CD14-positive monocyte (primary cell): ENCODE data around the gene SAMSN1. TPM values are rescaled to one million over a fixed set of nuclear protein-coding genes. Genes with fewer than 3 reads are reported as not detected.
A peak's percentile ranks its signal among the peaks of the same experiment; 100 is the strongest.

ENCODE experiments used
- DNase-seq, 3 donors: peaks; one replicate each; pipeline ENCODE4 v3.0.0-alpha.2; 2011 to 2022
- H2AFZ ChIP-seq: 2 replicates; pipeline ENCODE4 v1.6.0; 2012; ENCODE audit warnings: mild to moderate bottlenecking, low read depth, low read length, inconsistent platforms; ENCODE audit not compliant: insufficient read depth, poor library complexity, severe bottlenecking
- H3K27ac ChIP-seq, 2 donors: 1 replicate in 1 of 2; 2 replicates in 1 of 2; pipeline ENCODE4 v1.5.1; 2012 to 2013; ENCODE audit warnings: low read length in 2 of 2, control low read depth in 1 of 2, inconsistent platforms in 1 of 2, low read depth in 1 of 2, mild to moderate bottlenecking in 1 of 2
- H3K27me3 ChIP-seq, 2 donors: one replicate each; pipeline versions ENCODE4 v1.6.0 to v1.6.1; 2011 to 2013; ENCODE audit warnings: low read length in 2 of 2; ENCODE audit not compliant: control insufficient read depth in 2 of 2, insufficient read depth in 2 of 2
- H3K36me3 ChIP-seq, 2 donors: replicated peaks in 1 of 2; 1 replicate in 1 of 2; 2 replicates in 1 of 2; pipeline versions ENCODE4 v1.5.1 to v1.6.1; 2012 to 2013; ENCODE audit warnings: low read length in 2 of 2, control low read depth in 1 of 2, inconsistent platforms in 1 of 2, mild to moderate bottlenecking in 1 of 2; ENCODE audit not compliant: insufficient read depth in 2 of 2, control insufficient read depth in 1 of 2
- H3K4me1 ChIP-seq, 2 donors: 1 replicate in 1 of 2; 2 replicates in 1 of 2; pipeline versions ENCODE4 v1.5.1 to v1.6.1; 2012 to 2013; ENCODE audit warnings: low read length in 2 of 2, control low read depth in 1 of 2, inconsistent platforms in 1 of 2, mild to moderate bottlenecking in 1 of 2, moderate library complexity in 1 of 2; ENCODE audit not compliant: insufficient read depth in 2 of 2, control insufficient read depth in 1 of 2
- H3K4me2 ChIP-seq: replicated peaks from 2 replicates; pipeline ENCODE3; 2012; ENCODE audit warnings: low read length, moderate library complexity, mild to moderate bottlenecking; ENCODE audit not compliant: poor library complexity, severe bottlenecking; ENCODE audit errors: extremely low read depth
- H3K4me3 ChIP-seq, 3 experiments: fragments of 200-600 bp in 1 of 3; sonication (generic) in 1 of 3; replicated peaks in 1 of 3; 1 replicate in 2 of 3; 2 replicates in 1 of 3; pipeline ENCODE4 v1.5.1; 2011 to 2013; ENCODE audit warnings: low read length in 3 of 3, mild to moderate bottlenecking in 3 of 3, control low read depth in 2 of 3, low read depth in 2 of 3, inconsistent platforms in 1 of 3, moderate library complexity in 1 of 3
- H3K79me2 ChIP-seq: 2 replicates; pipeline ENCODE4 v1.6.0; 2012; ENCODE audit warnings: mild to moderate bottlenecking, control low read depth, inconsistent platforms, low read length, moderate library complexity; ENCODE audit not compliant: insufficient read depth
- H3K9ac ChIP-seq: 2 replicates; pipeline ENCODE4 v1.6.0; 2017; ENCODE audit warnings: low read length, mild to moderate bottlenecking; ENCODE audit not compliant: insufficient read depth, poor library complexity, severe bottlenecking
- H3K9me3 ChIP-seq, 2 donors: replicated peaks in 1 of 2; 1 replicate in 1 of 2; 2 replicates in 1 of 2; pipeline versions ENCODE4 v1.5.1 to v1.6.1; 2012 to 2013; ENCODE audit warnings: low read length in 2 of 2, control low read depth in 1 of 2; ENCODE audit not compliant: control insufficient read depth in 1 of 2, insufficient read depth in 1 of 2
- H4K20me1 ChIP-seq: 2 replicates; pipeline ENCODE4 v1.6.0; 2012; ENCODE audit warnings: mild to moderate bottlenecking, low read length, control low read depth, moderate library complexity; ENCODE audit not compliant: insufficient read depth
- H3K27ac Mint-ChIP-seq, 7 donors: one replicate each; pipeline ENCODE4 v1.8.0; 2020; ENCODE audit warnings: mild to moderate bottlenecking in 7 of 7, mixed read lengths in 7 of 7, moderate library complexity in 6 of 7, inconsistent platforms in 2 of 7
- H3K27me3 Mint-ChIP-seq, 3 donors: one replicate each; pipeline ENCODE4 v1.8.0; 2021 to 2022; ENCODE audit warnings: low read depth in 3 of 3, mild to moderate bottlenecking in 3 of 3, mixed read lengths in 3 of 3, moderate library complexity in 3 of 3, inconsistent platforms in 1 of 3
- H3K36me3 Mint-ChIP-seq, 2 donors: one replicate each; pipeline ENCODE4 v1.8.0; 2020; ENCODE audit warnings: mixed read lengths in 2 of 2, inconsistent platforms in 1 of 2, mild to moderate bottlenecking in 1 of 2
- H3K4me1 Mint-ChIP-seq: one replicate; pipeline ENCODE4 v1.8.0; 2020; ENCODE audit warnings: mild to moderate bottlenecking, mixed read lengths
- H3K4me3 Mint-ChIP-seq, 2 donors: one replicate each; pipeline ENCODE4 v1.8.0; 2020; ENCODE audit warnings: mild to moderate bottlenecking in 2 of 2, mixed read lengths in 2 of 2, moderate library complexity in 1 of 2
- H3K9me3 Mint-ChIP-seq, 7 donors: one replicate each; pipeline ENCODE4 v1.8.0; 2020 to 2022; ENCODE audit warnings: mixed read lengths in 7 of 7, mild to moderate bottlenecking in 6 of 7, moderate library complexity in 6 of 7, inconsistent platforms in 2 of 7
- CTCF ChIP-seq: fragments of 200-600 bp; IDR thresholded peaks from one replicate; pipeline ENCODE4 v1.8.0; 2022; ENCODE audit warnings: antibody characterized with exemption, mild to moderate bottlenecking
- whole genome bisulfite sequencing: methylation state at CpG from one replicate; pipeline ENCODE4 v1.1.5; 2013; ENCODE audit warnings: missing lambda C conversion rate; ENCODE audit not compliant: insufficient coverage; 5-methylcytosine and 5-hydroxymethylcytosine counted together
- intact Hi-C, 2 donors: fragments of 100-400 bp; cut with micrococcal nuclease; formaldehyde crosslinking; loops; one replicate each; pipeline versions ENCODE4 v1.15.0 to v1.15.1; 2023
- polyA plus RNA-seq, 3 donors: library from polyadenylated mRNA; depleted of rRNA in 1 of 3; unstranded in 2 of 3; stranded (reverse) in 1 of 3; fragments of 300-500 nt in 2 of 3; fragments of >200 nt in 1 of 3; fragmentation: Illumina TruSeq in 2 of 3; gene quantifications; 1 replicate in 2 of 3; 2 replicates in 1 of 3; pipeline ENCODE4 v1.2.3, GENCODE V29; 2012 to 2021

SAMSN1 gene
- polyA plus RNA-seq, 3 donors = 20.9 to 38.6 (median 31.0) TPM

- Mint-ChIP-seq H3K4me3 (no peak overlapping the region), H3K27ac (peak overlapping the region; percentile 37 to 81 (median 71)), H3K9me3 (peaks cover 0 to 6% (median under 1%) of the 10 kb centered on the region in 7 donors), H3K27me3 (no peaks in the 10 kb centered on the region), H3K36me3 (peaks cover 33 to 37% of the 10 kb centered on the region in 2 donors), H3K4me1 (peaks cover 64% of the 10 kb centered on the region)
- peaks cover 54 to 65% of the 10 kb centered on the region in 2 donors for H3K4me1 ChIP-seq
- H4K20me1 ChIP-seq = peaks cover 4% of the 10 kb centered on the region
- H3K9ac ChIP-seq = no peak overlapping the region
- no peak for DNase-seq
- H3K4me3 ChIP-seq = no peak overlapping the region
- WGBS = 100% methylated on average over 1 of the region's 3 CpGs
- intact Hi-C loops = no loop called here
- peaks cover 95% of the 10 kb centered on the region for H3K79me2 ChIP-seq
- no peak for TF ChIP-seq CTCF
- H3K4me2 ChIP-seq = no peak overlapping the region
- H3K9me3 ChIP-seq = no peaks in the 10 kb centered on the region
- peak overlapping the region in 1 of 2 donors; percentile 55 for H3K27ac ChIP-seq
- no peaks in the 10 kb centered on the region for H3K27me3 ChIP-seq
- no peak overlapping the region for H2AFZ ChIP-seq
- H3K36me3 ChIP-seq = peaks cover 0 to 21% of the 10 kb centered on the region in 2 donors
Observed at GRCh38 chr21:14531757-14532316, 14.3 kb downstream of the SAMSN1 start.

GRCh38 chr21:14530592-14530991, 15.5 kb downstream of the SAMSN1 start:
- TF ChIP-seq CTCF = no peak
- H3K27ac Mint-ChIP-seq = peak overlapping the region in 3 of 7 donors; percentile 29 to 48 (median 30)
- H4K20me1 ChIP-seq = no peaks in the 10 kb centered on the region
- H3K4me1 Mint-ChIP-seq = peaks cover 73% of the 10 kb centered on the region
- H3K9me3 Mint-ChIP-seq = no peaks in the 10 kb centered on the region
- no peak overlapping the region for H3K4me3 ChIP-seq
- WGBS = no CpG with 5 or more reads among the region's 2 CpGs
- H3K36me3 ChIP-seq = peaks cover 0 to 9% of the 10 kb centered on the region in 2 donors
- no peaks in the 10 kb centered on the region for H3K9me3 ChIP-seq
- no peak overlapping the region for H3K9ac ChIP-seq
- H3K27me3 ChIP-seq = no peaks in the 10 kb centered on the region
- H2AFZ ChIP-seq = no peak overlapping the region
- peaks cover 24 to 29% of the 10 kb centered on the region in 2 donors for H3K36me3 Mint-ChIP-seq
- intact Hi-C loops = no loop called here
- H3K4me2 ChIP-seq = no peak overlapping the region
- DNase-seq = no peak
- H3K4me1 ChIP-seq = peaks cover 66 to 78% of the 10 kb centered on the region in 2 donors
- H3K27ac ChIP-seq = no peak overlapping the region
- H3K4me3 Mint-ChIP-seq = no peak overlapping the region
- H3K27me3 Mint-ChIP-seq = no peaks in the 10 kb centered on the region
- H3K79me2 ChIP-seq = peaks cover 95% of the 10 kb centered on the region
